LNCAP (cell line): ENCODE measurements around the gene SIX1.

Source experiments
- TF ChIP-seq, protein P1 (sequence below): fragments of 450-650 bp; IDR thresholded peaks from 2 replicates; pipeline ENCODE4 v1.5.1; 2017; ENCODE audit warnings: mild to moderate bottlenecking

The SIX1 gene

DNA sequence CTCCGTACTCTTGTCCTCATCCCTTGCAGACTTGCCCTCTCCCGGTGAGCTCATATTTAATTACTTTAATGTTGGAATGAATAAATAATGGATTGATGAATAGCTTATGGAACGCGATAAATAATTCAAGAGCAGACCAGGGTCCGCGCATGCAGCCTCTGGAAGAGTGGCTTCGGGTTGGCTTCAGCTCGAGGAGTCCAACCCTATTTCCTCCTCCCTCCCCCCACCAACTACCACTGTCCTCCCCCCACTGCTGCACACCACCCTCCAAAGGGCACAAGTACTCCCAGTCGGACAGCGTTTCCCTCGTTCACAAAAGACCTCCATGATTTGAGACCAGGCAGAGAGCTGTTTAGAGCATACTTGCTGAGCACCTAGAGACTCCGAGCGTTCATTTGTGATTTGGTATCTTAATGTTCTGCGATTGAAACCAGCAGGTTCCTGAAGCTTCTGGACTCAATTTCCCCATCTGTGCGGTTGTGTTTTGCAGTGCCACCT lies 647 bp upstream of the SIX1 start:
- TF ChIP-seq, protein P1, sequence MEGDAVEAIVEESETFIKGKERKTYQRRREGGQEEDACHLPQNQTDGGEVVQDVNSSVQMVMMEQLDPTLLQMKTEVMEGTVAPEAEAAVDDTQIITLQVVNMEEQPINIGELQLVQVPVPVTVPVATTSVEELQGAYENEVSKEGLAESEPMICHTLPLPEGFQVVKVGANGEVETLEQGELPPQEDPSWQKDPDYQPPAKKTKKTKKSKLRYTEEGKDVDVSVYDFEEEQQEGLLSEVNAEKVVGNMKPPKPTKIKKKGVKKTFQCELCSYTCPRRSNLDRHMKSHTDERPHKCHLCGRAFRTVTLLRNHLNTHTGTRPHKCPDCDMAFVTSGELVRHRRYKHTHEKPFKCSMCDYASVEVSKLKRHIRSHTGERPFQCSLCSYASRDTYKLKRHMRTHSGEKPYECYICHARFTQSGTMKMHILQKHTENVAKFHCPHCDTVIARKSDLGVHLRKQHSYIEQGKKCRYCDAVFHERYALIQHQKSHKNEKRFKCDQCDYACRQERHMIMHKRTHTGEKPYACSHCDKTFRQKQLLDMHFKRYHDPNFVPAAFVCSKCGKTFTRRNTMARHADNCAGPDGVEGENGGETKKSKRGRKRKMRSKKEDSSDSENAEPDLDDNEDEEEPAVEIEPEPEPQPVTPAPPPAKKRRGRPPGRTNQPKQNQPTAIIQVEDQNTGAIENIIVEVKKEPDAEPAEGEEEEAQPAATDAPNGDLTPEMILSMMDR, result no peak

DNA sequence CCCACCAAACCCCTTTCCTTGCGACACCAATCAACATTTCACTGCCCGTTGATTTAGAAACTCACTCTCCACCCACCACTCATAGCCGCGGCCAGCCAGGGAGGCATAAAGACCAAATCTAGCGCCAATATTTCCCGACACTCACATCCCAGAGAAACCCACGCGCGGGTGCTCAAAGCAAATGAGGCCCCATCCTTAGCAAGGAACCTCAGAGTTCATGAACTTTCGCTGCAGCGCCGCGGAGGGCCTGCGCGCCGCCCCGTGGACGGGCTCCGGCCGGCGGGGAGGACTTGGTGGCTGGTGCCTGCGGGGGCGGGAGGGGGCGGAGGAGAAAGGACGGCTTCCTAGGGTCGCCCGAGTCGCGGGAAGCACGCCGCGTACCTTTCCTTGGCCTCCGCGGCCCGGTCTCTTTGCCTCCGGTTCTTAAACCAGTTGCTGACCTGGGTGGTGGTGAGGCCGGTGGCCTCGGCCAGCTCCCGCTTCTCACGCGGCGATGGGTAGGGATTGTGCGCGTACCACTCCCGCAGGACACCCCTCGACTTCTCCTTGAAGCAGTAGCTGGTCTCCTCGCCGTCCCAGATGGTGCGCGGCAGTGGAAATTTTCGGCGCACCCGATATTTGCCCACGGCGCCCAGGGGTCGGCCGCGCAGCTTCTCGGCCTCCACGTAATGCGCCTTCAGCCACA lies 886 bp downstream of the SIX1 start:
- TF ChIP-seq, protein P1, result no peak

DNA sequence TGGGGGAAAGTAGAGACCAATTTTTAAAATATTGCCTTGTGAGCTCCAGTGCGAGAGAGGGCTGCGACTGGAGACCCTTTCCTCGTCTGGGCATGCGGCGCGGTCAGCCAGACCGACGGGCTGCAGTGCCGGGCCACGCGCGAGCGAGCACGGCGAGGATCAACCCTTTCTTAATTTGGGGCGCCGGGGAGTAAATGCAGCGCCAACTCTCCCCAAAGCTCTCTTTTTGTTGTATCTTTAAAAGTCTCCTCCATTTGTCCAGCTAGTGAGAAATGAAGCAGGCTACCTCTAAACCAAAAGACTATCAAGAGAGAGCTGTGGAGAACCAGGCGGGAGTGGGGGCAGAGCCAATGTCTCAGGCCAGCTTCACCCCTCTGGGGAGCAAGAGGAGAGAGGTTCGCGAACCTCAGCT lies 1.4 kb downstream of the SIX1 start:
- TF ChIP-seq, protein P1, result no peak

DNA sequence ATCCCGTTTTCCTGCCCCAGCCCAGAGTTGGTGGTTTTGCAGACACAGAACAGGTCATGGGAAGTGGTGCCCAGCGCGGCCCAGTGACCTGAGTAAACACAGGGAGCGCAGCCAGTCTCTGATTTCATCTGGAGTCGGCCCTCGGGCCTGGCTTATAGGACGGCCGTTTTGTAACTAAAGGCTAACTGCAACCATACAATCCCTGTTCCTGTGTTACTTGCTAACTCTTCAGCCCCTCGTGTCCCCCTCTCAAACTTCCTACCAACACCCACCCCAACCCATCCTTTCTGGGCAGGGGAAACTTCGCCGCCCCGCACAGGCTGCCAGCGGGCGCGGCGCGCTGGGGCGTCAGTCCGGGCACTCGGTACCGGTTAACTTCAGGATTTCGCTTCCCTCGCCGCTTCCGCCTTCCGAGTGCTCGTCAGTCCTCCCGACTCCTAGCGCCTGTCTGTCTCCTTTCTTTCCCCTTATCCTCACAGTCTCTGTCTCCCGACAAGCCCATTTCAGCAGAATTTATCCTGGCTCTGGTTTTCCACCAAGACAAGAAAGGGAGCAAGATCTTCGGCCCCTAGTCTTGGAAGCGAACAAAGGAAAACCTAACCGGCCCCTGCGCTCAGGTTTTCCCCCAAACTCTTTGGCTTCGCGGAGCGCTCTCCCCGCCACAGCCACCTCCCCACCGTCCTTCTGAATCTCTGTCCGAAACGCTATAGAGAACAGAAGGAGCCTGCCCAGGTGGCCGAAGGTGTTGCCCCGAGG lies 2.0 kb downstream of the SIX1 start:
- TF ChIP-seq, protein P1, result no peak

DNA sequence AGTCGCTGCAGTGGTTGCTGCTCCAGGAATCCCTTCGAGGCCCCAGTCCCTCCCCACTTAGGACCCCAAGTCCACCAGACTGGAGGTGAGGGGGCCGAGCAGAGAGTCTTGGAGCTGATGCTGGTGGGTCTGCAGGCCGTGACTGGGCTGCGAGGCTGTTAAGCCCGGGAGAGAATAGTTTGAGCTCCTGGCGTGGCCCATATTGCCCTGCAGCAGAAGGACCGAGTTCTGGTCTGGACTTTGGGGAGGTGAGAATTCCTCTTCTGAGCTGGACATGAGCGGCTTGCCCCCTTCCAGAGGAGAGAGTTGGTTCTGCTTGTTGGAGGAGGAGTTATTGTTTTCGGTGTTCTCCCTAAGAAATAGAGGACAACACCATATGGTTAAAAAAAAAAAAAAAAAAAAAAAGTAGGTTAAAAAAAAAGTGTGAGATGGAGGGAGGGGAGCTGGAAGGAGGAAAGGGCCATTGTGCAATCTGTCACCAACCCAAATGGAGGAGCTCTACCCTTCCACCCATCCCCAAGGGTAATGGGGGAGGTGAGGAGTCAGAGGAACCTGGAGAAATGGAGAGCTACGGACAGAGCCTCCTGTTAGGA lies 3.0 kb downstream of the SIX1 start:
- TF ChIP-seq, protein P1, result no peak

DNA sequence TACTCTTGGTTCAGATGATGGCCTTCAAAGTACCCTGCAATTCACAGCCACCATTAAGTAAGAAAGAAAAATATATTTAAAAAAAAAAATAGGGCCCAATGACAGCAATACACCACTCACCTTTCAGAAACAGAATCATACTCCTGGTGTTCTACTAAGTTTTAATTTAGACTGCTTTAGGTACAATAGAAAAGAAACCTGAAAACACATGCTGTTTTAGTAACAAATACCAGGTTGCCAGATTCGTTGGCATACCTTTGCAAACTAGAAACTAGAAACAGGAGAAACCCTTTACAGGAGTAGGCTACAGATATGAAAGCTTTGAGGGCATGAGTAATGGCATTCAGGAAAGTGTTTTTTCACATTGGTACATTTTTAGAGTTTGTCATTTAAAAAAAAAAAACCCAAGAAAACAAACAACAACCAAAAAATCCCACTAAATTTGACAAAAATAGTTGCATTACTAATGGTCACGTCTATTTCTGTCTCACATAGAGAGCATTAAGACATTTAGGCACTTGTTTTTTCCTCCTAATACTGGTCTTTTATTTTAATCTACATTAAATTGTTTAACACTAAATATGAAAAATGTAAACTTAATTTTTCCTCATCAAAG lies 4.0 kb downstream of the SIX1 start:
- TF ChIP-seq, protein P1, result no peak

DNA sequence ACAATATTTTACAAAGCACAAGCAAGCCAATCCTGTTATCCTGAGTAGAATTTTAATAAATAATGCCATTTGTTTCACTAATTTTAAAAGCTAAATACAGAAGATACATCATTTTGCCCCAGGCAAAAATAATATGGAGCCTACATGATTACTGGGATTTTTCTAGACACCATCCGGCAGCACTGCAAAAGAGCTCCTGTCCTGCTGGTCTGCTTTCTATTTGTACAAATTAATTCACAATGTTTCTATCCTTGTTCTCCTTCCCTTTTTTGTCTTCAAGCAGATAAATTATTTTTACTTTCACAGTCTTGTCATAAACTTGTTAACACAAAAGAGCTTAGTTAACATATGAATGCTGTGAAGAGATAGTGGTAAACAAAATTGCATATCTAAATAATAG lies 4.6 kb downstream of the SIX1 start:
- TF ChIP-seq, protein P1, result no peak
